Breast epithelium (tissue), 3 donors: ENCODE measurements around the gene TESK2.

ENCODE experiments used
- POLR2A ChIP-seq: fragments of 450-650 bp; IDR thresholded peaks from one replicate; pipeline ENCODE4 v1.6.1; 2016; ENCODE audit warnings: antibody characterized with exemption, mild to moderate bottlenecking, moderate library complexity
- TF ChIP-seq, protein P1 (sequence below), 3 donors: fragments of 450-650 bp; IDR thresholded peaks; one replicate each; pipeline ENCODE4 v1.5.1; 2016 to 2017; ENCODE audit warnings: antibody characterized with exemption in 3 of 3, mild to moderate bottlenecking in 3 of 3, moderate library complexity in 3 of 3

DNA sequence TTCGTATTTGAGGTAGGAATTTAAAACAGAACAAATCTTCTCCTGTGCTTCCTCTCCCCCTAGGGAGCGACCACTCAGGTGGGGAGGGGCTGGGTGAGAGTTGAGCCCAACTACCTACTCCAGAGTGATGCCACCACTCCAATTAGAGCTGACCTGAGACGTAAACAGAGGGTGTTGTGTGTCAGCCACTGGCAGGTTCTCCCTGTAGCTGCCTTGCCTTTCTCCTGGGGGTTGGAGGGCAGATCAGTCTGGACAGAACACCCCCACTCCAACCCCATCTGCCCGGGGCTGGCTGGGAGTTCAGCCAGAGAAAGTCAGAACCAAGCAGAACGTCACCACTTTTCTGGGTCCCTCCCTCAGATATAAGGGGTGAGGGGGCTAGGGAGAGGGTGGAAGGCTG, 162.3 kb downstream of the TESK2 start:
- TF ChIP-seq, protein P1, sequence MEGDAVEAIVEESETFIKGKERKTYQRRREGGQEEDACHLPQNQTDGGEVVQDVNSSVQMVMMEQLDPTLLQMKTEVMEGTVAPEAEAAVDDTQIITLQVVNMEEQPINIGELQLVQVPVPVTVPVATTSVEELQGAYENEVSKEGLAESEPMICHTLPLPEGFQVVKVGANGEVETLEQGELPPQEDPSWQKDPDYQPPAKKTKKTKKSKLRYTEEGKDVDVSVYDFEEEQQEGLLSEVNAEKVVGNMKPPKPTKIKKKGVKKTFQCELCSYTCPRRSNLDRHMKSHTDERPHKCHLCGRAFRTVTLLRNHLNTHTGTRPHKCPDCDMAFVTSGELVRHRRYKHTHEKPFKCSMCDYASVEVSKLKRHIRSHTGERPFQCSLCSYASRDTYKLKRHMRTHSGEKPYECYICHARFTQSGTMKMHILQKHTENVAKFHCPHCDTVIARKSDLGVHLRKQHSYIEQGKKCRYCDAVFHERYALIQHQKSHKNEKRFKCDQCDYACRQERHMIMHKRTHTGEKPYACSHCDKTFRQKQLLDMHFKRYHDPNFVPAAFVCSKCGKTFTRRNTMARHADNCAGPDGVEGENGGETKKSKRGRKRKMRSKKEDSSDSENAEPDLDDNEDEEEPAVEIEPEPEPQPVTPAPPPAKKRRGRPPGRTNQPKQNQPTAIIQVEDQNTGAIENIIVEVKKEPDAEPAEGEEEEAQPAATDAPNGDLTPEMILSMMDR (IDR thresholded peaks at IDR 0.05): no peak
- no peak for TF ChIP-seq POLR2A
